ENCODE measurements around the gene GASK1A. TPM values are rescaled to one million over a fixed set of nuclear protein-coding genes. Genes with fewer than 3 reads are reported as not detected.

Gene GASK1A
- total and polyA plus RNA-seq, 2 donors from 2014 or later = 2.3 to 7.3 TPM

DNA sequence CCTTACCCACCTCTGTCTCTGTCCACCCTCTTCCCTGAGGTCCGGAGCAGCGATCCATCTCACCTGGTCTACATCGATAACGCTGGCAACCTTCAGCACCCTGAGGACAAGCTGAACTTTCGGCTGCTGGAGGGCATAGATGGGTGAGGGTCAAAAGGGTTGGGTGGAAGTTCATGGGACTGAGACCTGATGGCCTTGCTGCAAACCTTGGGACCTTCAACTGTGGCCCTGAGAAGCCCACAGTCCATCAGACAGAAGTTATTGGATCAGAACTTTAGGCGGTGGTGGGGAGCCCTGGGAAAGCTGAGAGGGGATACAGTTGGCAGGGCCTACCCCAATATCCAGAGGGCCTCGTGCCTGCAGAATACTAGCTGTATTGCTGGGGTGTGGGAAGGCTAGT, 76.3 kb downstream of the GASK1A start:
- no peaks in the 10 kb centered on the region for H3K36me3 ChIP-seq (ENCODE audit: control insufficient read depth in 2 of 3, insufficient read depth in 3 of 3, low read length in 3 of 3)
- no peaks in the 10 kb centered on the region for H3K4me1 ChIP-seq (ENCODE audit: control insufficient read depth in 2 of 3, insufficient read depth in 2 of 3, low read depth in 1 of 3, low read length in 3 of 3)
- TF ChIP-seq, protein P1, sequence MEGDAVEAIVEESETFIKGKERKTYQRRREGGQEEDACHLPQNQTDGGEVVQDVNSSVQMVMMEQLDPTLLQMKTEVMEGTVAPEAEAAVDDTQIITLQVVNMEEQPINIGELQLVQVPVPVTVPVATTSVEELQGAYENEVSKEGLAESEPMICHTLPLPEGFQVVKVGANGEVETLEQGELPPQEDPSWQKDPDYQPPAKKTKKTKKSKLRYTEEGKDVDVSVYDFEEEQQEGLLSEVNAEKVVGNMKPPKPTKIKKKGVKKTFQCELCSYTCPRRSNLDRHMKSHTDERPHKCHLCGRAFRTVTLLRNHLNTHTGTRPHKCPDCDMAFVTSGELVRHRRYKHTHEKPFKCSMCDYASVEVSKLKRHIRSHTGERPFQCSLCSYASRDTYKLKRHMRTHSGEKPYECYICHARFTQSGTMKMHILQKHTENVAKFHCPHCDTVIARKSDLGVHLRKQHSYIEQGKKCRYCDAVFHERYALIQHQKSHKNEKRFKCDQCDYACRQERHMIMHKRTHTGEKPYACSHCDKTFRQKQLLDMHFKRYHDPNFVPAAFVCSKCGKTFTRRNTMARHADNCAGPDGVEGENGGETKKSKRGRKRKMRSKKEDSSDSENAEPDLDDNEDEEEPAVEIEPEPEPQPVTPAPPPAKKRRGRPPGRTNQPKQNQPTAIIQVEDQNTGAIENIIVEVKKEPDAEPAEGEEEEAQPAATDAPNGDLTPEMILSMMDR (IDR thresholded peaks at IDR 0.05; ENCODE audit: borderline replicate concordance, extremely low read depth, insufficient read depth) = no peak
- H3K4me3 ChIP-seq (ENCODE audit: low read length in 3 of 3) = no peak overlapping the region
- H3K9me3 ChIP-seq (ENCODE audit: control insufficient read depth in 2 of 3, insufficient read depth in 1 of 3, low read length in 3 of 3) = peaks cover 0 to 6% (median 0%) of the 10 kb centered on the region in 3 donors
- intact Hi-C loops (cut with DNase I) = no loop called here
- no peak for DNase-seq
- FAIRE-seq = no peak
- H3K9ac ChIP-seq (ENCODE audit: low read length in 3 of 3) = no peak overlapping the region
- H3K27ac ChIP-seq (ENCODE audit: low read depth in 2 of 2, low read length in 2 of 2) = no peak overlapping the region
- H3K27me3 ChIP-seq (ENCODE audit: control insufficient read depth, insufficient read depth, low read length) = no peaks in the 10 kb centered on the region

DNA sequence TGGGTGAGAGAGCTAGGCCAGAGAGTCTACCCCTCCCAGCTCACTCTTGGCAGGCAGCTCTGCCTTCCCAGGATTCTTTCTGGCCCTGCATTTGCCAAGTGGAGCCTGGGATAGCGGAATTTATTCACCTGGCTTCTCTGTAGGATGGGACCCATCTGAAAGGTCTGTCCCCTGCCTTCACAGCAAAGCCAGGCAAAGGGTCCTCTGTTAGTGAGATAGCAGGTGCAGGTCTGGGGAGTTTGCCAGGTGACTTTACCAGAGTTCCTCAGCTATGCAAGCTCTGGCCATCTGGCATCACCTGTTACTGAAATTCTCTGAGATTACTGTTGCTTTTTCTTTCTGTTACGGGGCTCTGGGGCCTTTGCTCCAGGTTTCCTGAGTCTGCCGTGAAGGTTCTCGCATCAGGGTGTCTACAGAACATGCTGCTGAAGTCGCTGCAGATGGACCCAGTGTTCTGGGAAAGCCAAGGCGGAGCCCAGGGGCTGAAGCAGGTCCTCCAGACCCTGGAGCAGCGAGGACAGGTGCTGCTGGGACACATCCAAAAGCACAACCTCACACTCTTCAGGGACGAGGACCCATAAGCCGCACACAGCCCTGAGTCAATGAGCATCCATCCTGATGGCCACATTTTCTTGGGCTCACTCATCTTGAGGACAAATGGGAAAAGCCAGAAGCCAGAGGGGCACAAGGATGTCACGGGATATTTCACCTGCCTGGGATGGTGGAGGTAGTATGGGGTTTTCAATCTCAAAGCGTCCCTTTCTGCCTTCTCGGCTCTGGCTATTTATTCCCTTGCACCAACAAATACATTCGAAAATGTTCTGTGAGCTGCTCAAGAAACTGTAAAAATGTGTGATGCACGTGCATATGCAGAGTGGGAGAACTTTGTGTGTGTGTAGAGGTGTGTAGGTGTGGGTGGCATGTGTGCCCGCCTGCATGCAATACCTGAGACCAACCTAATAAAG, 77.0 kb downstream of the GASK1A start:
- FAIRE-seq = no peak
- intact Hi-C loops (cut with DNase I) = no loop called here
- Histone ChIP-seq H3K4me3 (ENCODE audit: low read length in 3 of 3) (no peak overlapping the region), H3K9ac (ENCODE audit: low read length in 3 of 3) (no peak overlapping the region), H3K36me3 (ENCODE audit: control insufficient read depth in 2 of 3, insufficient read depth in 3 of 3, low read length in 3 of 3) (no peaks in the 10 kb centered on the region), H3K9me3 (ENCODE audit: control insufficient read depth in 2 of 3, insufficient read depth in 1 of 3, low read length in 3 of 3) (peaks cover 0 to 6% (median 0%) of the 10 kb centered on the region in 3 donors), H3K27ac (ENCODE audit: low read depth in 2 of 2, low read length in 2 of 2) (no peak overlapping the region), H3K27me3 (ENCODE audit: control insufficient read depth, insufficient read depth, low read length) (no peaks in the 10 kb centered on the region), H3K4me1 (ENCODE audit: control insufficient read depth in 2 of 3, insufficient read depth in 2 of 3, low read depth in 1 of 3, low read length in 3 of 3) (no peaks in the 10 kb centered on the region)
- TF ChIP-seq, protein P1 (IDR thresholded peaks at IDR 0.05; ENCODE audit: borderline replicate concordance, extremely low read depth, insufficient read depth) = no peak
- no peak for DNase-seq

DNA sequence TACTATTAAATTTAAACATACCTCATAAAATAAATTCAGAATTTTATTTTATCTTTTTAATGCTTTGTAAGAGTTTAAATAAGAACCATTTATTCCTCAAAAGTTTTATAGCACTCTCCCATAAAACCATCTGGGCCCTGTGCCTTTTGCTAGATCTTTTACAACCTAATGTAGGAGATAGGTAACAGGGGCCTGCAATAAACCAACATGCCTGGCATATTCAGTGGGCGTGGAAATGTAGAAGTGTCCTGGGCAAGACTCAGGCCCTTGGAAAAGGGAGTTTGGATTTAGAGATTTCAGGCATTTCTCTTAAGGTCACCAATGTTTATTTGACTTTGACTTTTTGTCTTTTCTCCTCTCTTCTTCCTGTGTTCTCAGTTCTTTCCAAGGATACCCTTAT, 80.3 kb downstream of the GASK1A start:
- no peaks in the 10 kb centered on the region for H3K27me3 ChIP-seq (ENCODE audit: control insufficient read depth, insufficient read depth, low read length)
- no peaks in the 10 kb centered on the region for H3K9me3 ChIP-seq (ENCODE audit: control insufficient read depth in 2 of 3, insufficient read depth in 1 of 3, low read length in 3 of 3)
- DNase-seq (no peak), FAIRE-seq (no peak)
- no peak overlapping the region for H3K9ac ChIP-seq (ENCODE audit: low read length in 3 of 3)
- TF ChIP-seq, protein P1 (IDR thresholded peaks at IDR 0.05; ENCODE audit: borderline replicate concordance, extremely low read depth, insufficient read depth) = no peak
- H3K4me3 ChIP-seq (ENCODE audit: low read length in 3 of 3) = no peak overlapping the region
- no peaks in the 10 kb centered on the region for H3K4me1 ChIP-seq (ENCODE audit: control insufficient read depth in 2 of 3, insufficient read depth in 2 of 3, low read depth in 1 of 3, low read length in 3 of 3)
- H3K36me3 ChIP-seq (ENCODE audit: control insufficient read depth in 2 of 3, insufficient read depth in 3 of 3, low read length in 3 of 3) = no peaks in the 10 kb centered on the region
- intact Hi-C loops (cut with DNase I) = no loop called here
- no peak overlapping the region for H3K27ac ChIP-seq (ENCODE audit: low read depth in 2 of 2, low read length in 2 of 2)

Data from kidney (tissue), 14 donors.